PC-3 (cell line): ENCODE data around the gene UQCRQ.

ENCODE experiments used
- EZH2 ChIP-seq: fragments of 300-600 bp; sonication (generic); IDR thresholded peaks from one replicate; pipeline ENCODE4 v1.6.1; 2017; ENCODE audit warnings: antibody characterized with exemption, mild to moderate bottlenecking, low read length; ENCODE audit not compliant: unreplicated experiment
- EZH2phosphoT487 ChIP-seq: fragments of 300-600 bp; sonication (generic); IDR thresholded peaks from 2 replicates; pipeline ENCODE4 v1.6.1; 2018; ENCODE audit warnings: mild to moderate bottlenecking, antibody characterized with exemption, low read length, borderline replicate concordance
- TF ChIP-seq, protein P1 (sequence below): fragments of 300-600 bp; sonication (generic); conservative IDR thresholded peaks from 2 replicates; pipeline ENCODE4 v1.5.1; 2017; ENCODE audit warnings: antibody characterized with exemption, low read depth, mild to moderate bottlenecking, low read length

DNA sequence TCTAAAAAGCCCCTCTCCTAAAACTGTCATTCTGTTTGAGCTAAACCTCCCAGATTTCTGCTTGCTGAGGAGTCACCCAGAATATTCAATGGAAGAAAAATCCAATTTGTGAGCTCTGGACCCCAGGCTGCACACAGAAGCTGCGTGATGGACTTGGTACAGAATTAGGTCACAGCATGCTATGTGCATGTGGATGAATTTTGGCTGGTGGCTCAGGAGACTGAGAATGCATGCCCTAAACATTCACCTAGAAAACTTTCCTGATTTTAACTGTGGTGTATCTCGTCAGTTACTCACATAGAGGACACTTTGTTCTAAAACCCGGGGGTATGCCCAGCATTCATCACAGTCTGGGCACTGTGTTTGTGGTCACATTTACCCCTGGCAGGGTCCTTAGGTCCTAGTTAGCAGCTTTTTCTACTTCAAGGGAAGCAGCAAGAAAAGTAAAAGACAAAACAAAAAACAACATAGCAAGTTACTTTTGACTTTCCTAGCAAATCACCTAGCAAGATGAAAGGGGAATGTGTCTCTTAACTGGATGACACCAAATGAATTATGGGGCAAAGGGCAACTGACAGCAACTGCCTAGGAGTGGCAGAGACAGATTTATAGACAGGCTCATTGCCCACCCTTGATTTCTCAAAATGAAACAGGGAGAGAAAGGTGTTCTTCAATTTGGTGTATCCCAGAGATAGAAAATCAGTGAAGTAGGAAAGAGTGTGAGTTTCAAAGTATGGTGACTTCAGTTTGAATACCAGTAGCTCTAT lies 27.7 kb upstream of the UQCRQ start:
- TF ChIP-seq, protein P1, sequence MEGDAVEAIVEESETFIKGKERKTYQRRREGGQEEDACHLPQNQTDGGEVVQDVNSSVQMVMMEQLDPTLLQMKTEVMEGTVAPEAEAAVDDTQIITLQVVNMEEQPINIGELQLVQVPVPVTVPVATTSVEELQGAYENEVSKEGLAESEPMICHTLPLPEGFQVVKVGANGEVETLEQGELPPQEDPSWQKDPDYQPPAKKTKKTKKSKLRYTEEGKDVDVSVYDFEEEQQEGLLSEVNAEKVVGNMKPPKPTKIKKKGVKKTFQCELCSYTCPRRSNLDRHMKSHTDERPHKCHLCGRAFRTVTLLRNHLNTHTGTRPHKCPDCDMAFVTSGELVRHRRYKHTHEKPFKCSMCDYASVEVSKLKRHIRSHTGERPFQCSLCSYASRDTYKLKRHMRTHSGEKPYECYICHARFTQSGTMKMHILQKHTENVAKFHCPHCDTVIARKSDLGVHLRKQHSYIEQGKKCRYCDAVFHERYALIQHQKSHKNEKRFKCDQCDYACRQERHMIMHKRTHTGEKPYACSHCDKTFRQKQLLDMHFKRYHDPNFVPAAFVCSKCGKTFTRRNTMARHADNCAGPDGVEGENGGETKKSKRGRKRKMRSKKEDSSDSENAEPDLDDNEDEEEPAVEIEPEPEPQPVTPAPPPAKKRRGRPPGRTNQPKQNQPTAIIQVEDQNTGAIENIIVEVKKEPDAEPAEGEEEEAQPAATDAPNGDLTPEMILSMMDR: no peak
- TF ChIP-seq EZH2 (no peak), EZH2phosphoT487 (no peak)
